Smooth muscle cell (in vitro differentiated cells): ENCODE data around the gene ANKRD29. TPM values are rescaled to one million over a fixed set of nuclear protein-coding genes. Genes with fewer than 3 reads are reported as not detected.

ENCODE experiments used
- DNase-seq: peaks from one replicate; lab custom pipeline; 2025; ENCODE audit not compliant: unreplicated experiment; lab: John Stamatoyannopoulos, UW
- H2AFZ ChIP-seq: fragments of 200-600 bp; sonication (generic); 2 replicates; pipeline ENCODE4 v1.6.0; 2016; ENCODE audit warnings: antibody characterized with exemption, low read depth, mild to moderate bottlenecking
- H3F3A ChIP-seq: fragments of 200-600 bp; sonication (generic); 2 replicates; pipeline ENCODE4 v1.6.0; 2017; ENCODE audit warnings: antibody characterized with exemption, low read depth
- H3K27ac ChIP-seq: fragments of 200-600 bp; sonication (generic); 2 replicates; pipeline ENCODE4 v1.5.1; 2016; ENCODE audit warnings: low read depth, mild to moderate bottlenecking
- H3K27me3 ChIP-seq: fragments of 200-600 bp; sonication (generic); 2 replicates; pipeline ENCODE4 v1.6.1; 2016; ENCODE audit warnings: low read depth, mild to moderate bottlenecking
- H3K36me3 ChIP-seq: fragments of 200-600 bp; sonication (generic); 2 replicates; pipeline ENCODE4 v1.5.1; 2016; ENCODE audit warnings: low read depth
- H3K4me1 ChIP-seq: fragments of 200-600 bp; sonication (generic); 2 replicates; pipeline ENCODE4 v1.5.1; 2016; ENCODE audit warnings: low read depth
- H3K4me2 ChIP-seq: fragments of 200-600 bp; sonication (generic); 2 replicates; pipeline ENCODE4 v1.6.0; 2016; ENCODE audit warnings: mild to moderate bottlenecking
- H3K4me3 ChIP-seq: fragments of 200-600 bp; sonication (generic); 2 replicates; pipeline ENCODE4 v1.5.1; 2016; ENCODE audit warnings: mild to moderate bottlenecking
- H3K79me2 ChIP-seq: fragments of 200-600 bp; sonication (generic); 2 replicates; pipeline ENCODE4 v1.6.0; 2016; ENCODE audit warnings: low read depth, mild to moderate bottlenecking
- H3K9ac ChIP-seq: fragments of 200-600 bp; sonication (generic); 2 replicates; pipeline ENCODE4 v1.6.0; 2016; ENCODE audit warnings: low read depth
- H3K9me3 ChIP-seq: fragments of 200-600 bp; sonication (generic); replicated peaks from 2 replicates; pipeline ENCODE4 v1.5.1; 2016; ENCODE audit warnings: low read depth
- H4K20me1 ChIP-seq: fragments of 200-600 bp; sonication (generic); 2 replicates; pipeline ENCODE4 v1.6.0; 2016; ENCODE audit warnings: low read depth
- CTCF ChIP-seq: fragments of 200-600 bp; sonication (generic); IDR thresholded peaks from 2 replicates; pipeline ENCODE4 v1.5.1; 2017; ENCODE audit warnings: borderline replicate concordance, mild to moderate bottlenecking, antibody characterized with exemption; ENCODE audit not compliant: insufficient read depth, poor library complexity, severe bottlenecking
- WGBS: methylation state at CpG from one replicate; pipeline ENCODE4 v1.1.7; 2016; ENCODE audit warnings: low lambda C conversion rate; 5-methylcytosine and 5-hydroxymethylcytosine counted together
- polyA plus RNA-seq: library from polyadenylated mRNA; unstranded; fragments of >200 nt; fragmentation: Nextera tagmentation; extraction: Ambion mirVana; gene quantifications from 2 replicates; pipeline ENCODE4 v1.2.1, GENCODE V29; 2016
- total RNA-seq: library from RNA; depleted of rRNA; stranded (reverse); fragments of >200 nt; gene quantifications from 2 replicates; pipeline ENCODE4 v1.2.3, GENCODE V29; 2014

The ANKRD29 gene
- total and polyA plus RNA-seq, 2 experiments from 2014 or later: 0.36 TPM; not detected in 1

- Histone ChIP-seq H3K36me3 (no peaks in the 10 kb centered on the region), H2AFZ (no peak overlapping the region), H3K79me2 (peaks cover 60% of the 10 kb centered on the region), H4K20me1 (peaks cover 55% of the 10 kb centered on the region), H3K4me1 (peaks cover 16% of the 10 kb centered on the region), H3K9me3 (no peaks in the 10 kb centered on the region), H3K27ac (peak overlapping the region; percentile 100), H3K4me3 (peak overlapping the region; percentile 87), H3K9ac (no peak overlapping the region), H3K4me2 (peak overlapping the region; percentile 93), H3F3A (no peaks in the 10 kb centered on the region), H3K27me3 (no peaks in the 10 kb centered on the region)
- DNase-seq: no peak
- TF ChIP-seq CTCF: no peak
- 89% methylated on average over 13 of the region's 13 CpGs for WGBS
Measured at GRCh38 chr18:23584019-23584983, 78.4 kb downstream of the ANKRD29 start.

- no peak overlapping the region for H3K27ac ChIP-seq
- peak overlapping the region; percentile 87 for H3K4me3 ChIP-seq
- peaks cover 16% of the 10 kb centered on the region for H3K4me1 ChIP-seq
- peaks cover 68% of the 10 kb centered on the region for H3K79me2 ChIP-seq
- H4K20me1 ChIP-seq: peaks cover 65% of the 10 kb centered on the region
- no peak for DNase-seq
- H3F3A ChIP-seq: no peaks in the 10 kb centered on the region
- H3K9me3 ChIP-seq: no peaks in the 10 kb centered on the region
- H3K36me3 ChIP-seq: no peaks in the 10 kb centered on the region
- peak overlapping the region; percentile 93 for H3K4me2 ChIP-seq
- H2AFZ ChIP-seq: no peak overlapping the region
- 96% methylated on average over 5 of the region's 5 CpGs for WGBS
- no peaks in the 10 kb centered on the region for H3K27me3 ChIP-seq
- no peak for TF ChIP-seq CTCF
- H3K9ac ChIP-seq: no peak overlapping the region
Measured at GRCh38 chr18:23583071-23583865, 79.4 kb downstream of the ANKRD29 start.

GRCh38 chr18:23580677-23581367 is 81.9 kb downstream of the ANKRD29 start:
- Histone ChIP-seq H3K9me3 (no peaks in the 10 kb centered on the region), H3K4me2 (peak overlapping the region; percentile 36), H3F3A (no peaks in the 10 kb centered on the region), H3K79me2 (peaks cover 69% of the 10 kb centered on the region), H3K4me3 (no peak overlapping the region), H4K20me1 (peaks cover 73% of the 10 kb centered on the region), H3K9ac (no peak overlapping the region), H3K27me3 (no peaks in the 10 kb centered on the region), H3K27ac (peak overlapping the region; percentile 70), H3K4me1 (peaks cover 16% of the 10 kb centered on the region), H3K36me3 (no peaks in the 10 kb centered on the region), H2AFZ (no peak overlapping the region)
- WGBS: 25% methylated on average over 6 of the region's 6 CpGs
- no peak for DNase-seq
- TF ChIP-seq CTCF: no peak
